ENCODE data around the gene OR8G1.

DNA sequence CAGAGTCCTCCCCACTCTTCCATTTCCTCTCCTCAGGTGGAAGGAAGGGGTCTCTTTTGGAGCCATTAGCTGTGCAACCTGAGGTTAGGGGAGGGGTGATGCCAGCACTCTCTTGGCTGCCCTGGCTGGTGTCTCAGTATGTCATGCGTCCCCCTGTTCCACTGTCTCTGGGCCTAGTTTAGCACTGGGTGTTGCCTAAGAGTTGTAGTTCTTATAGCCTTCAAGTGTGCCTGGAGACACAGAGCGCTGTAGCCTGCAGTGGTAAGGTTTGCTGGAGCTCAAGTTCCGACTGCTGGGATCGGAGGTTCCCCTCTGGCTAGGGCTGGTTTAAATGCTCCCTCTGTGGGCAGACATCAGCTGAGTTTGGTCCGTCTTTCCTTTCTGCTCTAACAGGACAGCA lies 36.9 kb upstream of the OR8G1 start:
- no peak for TF ChIP-seq SIN3A (IDR thresholded peaks at IDR 0.05; ENCODE audit: borderline replicate concordance, insufficient read depth, low read depth, low read length)
- TF ChIP-seq POLR2AphosphoS5 (IDR thresholded peaks at IDR 0.05; ENCODE audit: low read depth, low read length) = no peak

All from Panc1 (cell line).